ENCODE measurements around the gene ITGB3.

DNA sequence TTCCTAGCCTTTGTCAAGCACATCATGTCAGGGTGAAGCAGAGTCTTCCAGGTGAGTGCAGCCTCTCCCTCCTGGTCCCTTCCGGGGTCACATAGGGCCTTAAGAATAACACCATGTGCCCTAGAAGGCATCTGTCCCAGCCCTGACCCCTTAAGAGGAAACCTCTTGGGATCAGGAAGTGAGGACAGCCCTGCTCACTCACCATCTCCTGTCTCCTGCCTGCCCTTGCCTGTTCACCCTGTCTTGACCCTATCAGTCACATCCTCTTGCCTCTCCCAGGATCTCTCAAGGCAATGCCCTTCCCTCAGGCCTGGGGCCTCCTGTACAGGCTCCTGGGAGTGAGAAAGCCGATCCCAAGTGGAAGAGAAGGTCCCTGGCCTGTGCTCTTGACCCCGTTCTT is 30.6 kb upstream of the ITGB3 start:
- TF ChIP-seq POLR2AphosphoS5 (IDR thresholded peaks at IDR 0.05) (no peak), EP300 (IDR thresholded peaks at IDR 0.05; ENCODE audit: low read depth) (no peak)
- TF ChIP-seq, protein P1, sequence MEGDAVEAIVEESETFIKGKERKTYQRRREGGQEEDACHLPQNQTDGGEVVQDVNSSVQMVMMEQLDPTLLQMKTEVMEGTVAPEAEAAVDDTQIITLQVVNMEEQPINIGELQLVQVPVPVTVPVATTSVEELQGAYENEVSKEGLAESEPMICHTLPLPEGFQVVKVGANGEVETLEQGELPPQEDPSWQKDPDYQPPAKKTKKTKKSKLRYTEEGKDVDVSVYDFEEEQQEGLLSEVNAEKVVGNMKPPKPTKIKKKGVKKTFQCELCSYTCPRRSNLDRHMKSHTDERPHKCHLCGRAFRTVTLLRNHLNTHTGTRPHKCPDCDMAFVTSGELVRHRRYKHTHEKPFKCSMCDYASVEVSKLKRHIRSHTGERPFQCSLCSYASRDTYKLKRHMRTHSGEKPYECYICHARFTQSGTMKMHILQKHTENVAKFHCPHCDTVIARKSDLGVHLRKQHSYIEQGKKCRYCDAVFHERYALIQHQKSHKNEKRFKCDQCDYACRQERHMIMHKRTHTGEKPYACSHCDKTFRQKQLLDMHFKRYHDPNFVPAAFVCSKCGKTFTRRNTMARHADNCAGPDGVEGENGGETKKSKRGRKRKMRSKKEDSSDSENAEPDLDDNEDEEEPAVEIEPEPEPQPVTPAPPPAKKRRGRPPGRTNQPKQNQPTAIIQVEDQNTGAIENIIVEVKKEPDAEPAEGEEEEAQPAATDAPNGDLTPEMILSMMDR (IDR thresholded peaks at IDR 0.05), result no peak
